ENCODE data around the gene PRSS27.

- TF ChIP-seq GATA3 (IDR thresholded peaks at IDR 0.05; ENCODE audit: low read depth, low read length) (no peak), GATA2 (IDR thresholded peaks at IDR 0.05; ENCODE audit: low read depth, low read length) (no peak)
Measured at GRCh38 chr16:2764718-2765117, 44.7 kb upstream of the PRSS27 start.
